Endothelial cell of umbilical vein (primary cell): ENCODE data around the gene YWHAH. TPM values are rescaled to one million over a fixed set of nuclear protein-coding genes. Genes with fewer than 3 reads are reported as not detected.
"Not testable (repeated sequence)": the region's sequence is repeated elsewhere in the genome, so short reads cannot be mapped to it uniquely, and the experiment has no call there.

Source experiments
- BruUV-seq: library from RNA; stranded (reverse); fragments of 400-500 nt; replicated peaks from 2 replicates; lab custom pipeline; 2021; lab: Mats Ljungman, UMichigan
- CTCF ChIA-PET: fragments of 300-600, 350-600 bp; sonication (Branson Sonifier 250); formaldehyde crosslinking; loops from one replicate; lab custom pipeline; 2021; ENCODE audit warnings: antibody characterized with exemption, inconsistent platforms; lab: Charles Lee
- POLR2A ChIA-PET: fragments of 300-600, 350-600 bp; sonication (Branson Sonifier 250); formaldehyde crosslinking; loops from one replicate; lab custom pipeline; 2021; ENCODE audit warnings: antibody characterized with exemption, inconsistent platforms; lab: Charles Lee
- DNase-seq: peaks from one replicate; pipeline ENCODE4 v3.0.0-alpha.2; 2011; ENCODE audit warnings: low read depth, low spot score
- FAIRE-seq: peaks from 2 replicates; lab custom pipeline; 2011; peaks lifted over from hg19 to GRCh38; lab: Jason Lieb, UNC
- H2AFZ ChIP-seq: 2 replicates; pipeline ENCODE4 v1.6.0; 2012; ENCODE audit warnings: low read depth, low read length, control low read depth, inconsistent platforms
- H3K27ac ChIP-seq: 2 replicates; pipeline ENCODE4 v1.5.1; 2011; ENCODE audit warnings: low read depth, mild to moderate bottlenecking, control low read depth, low read length, moderate library complexity; ENCODE audit not compliant: insufficient read depth
- H3K27me3 ChIP-seq, 2 experiments: 2 replicates each; pipeline versions ENCODE4 v1.6.0 to v1.6.1; 2011; ENCODE audit warnings: low read length in 2 of 2, mixed read lengths in 1 of 2; ENCODE audit not compliant: control insufficient read depth in 2 of 2, insufficient read depth in 2 of 2
- H3K36me3 ChIP-seq, 2 experiments: 2 replicates in 1 of 2; 3 replicates in 1 of 2; pipeline ENCODE4 v1.5.1; 2011; ENCODE audit warnings: low read length in 2 of 2, mild to moderate bottlenecking in 1 of 2, moderate library complexity in 1 of 2; ENCODE audit not compliant: control insufficient read depth in 2 of 2, insufficient read depth in 2 of 2; ENCODE audit errors: extremely low read depth in 1 of 2
- H3K4me1 ChIP-seq: 3 replicates; pipeline ENCODE4 v1.5.1; 2011; ENCODE audit warnings: mild to moderate bottlenecking, low read length; ENCODE audit not compliant: control insufficient read depth, insufficient read depth; ENCODE audit errors: extremely low read depth
- H3K4me2 ChIP-seq: 2 replicates; pipeline ENCODE4 v1.6.1; 2011; ENCODE audit warnings: low read length, control low read depth, mixed read lengths; ENCODE audit not compliant: insufficient read depth
- H3K4me3 ChIP-seq, 3 experiments: fragments of 200-600 bp in 1 of 3; sonication (generic), shearing (Covaris generic) in 1 of 3; replicated peaks in 1 of 3; 2 replicates each; pipeline ENCODE4 v1.5.1; 2011 to 2016; ENCODE audit warnings: control low read depth in 3 of 3, low read length in 3 of 3, mild to moderate bottlenecking in 2 of 3, inconsistent platforms in 1 of 3, low read depth in 1 of 3, moderate library complexity in 1 of 3; ENCODE audit not compliant: insufficient read depth in 1 of 3
- H3K79me2 ChIP-seq: 2 replicates; pipeline ENCODE4 v1.6.0; 2012; ENCODE audit warnings: low read length, inconsistent platforms; ENCODE audit not compliant: control insufficient read depth, insufficient read depth
- H3K9ac ChIP-seq: replicated peaks from 2 replicates; pipeline ENCODE3; 2011; ENCODE audit warnings: low read length, control low read depth; ENCODE audit not compliant: insufficient read depth; ENCODE audit errors: extremely low read depth
- H3K9me1 ChIP-seq: replicated peaks from 3 replicates; pipeline ENCODE4 v1.6.0; 2011; ENCODE audit warnings: mild to moderate bottlenecking, low read length; ENCODE audit not compliant: control insufficient read depth, insufficient read depth; ENCODE audit errors: extremely low read depth
- H3K9me3 ChIP-seq: replicated peaks from 2 replicates; pipeline ENCODE4 v1.5.1; 2012; ENCODE audit warnings: low read length, inconsistent platforms; ENCODE audit not compliant: control insufficient read depth, insufficient read depth
- H4K20me1 ChIP-seq: replicated peaks from 2 replicates; pipeline ENCODE3; 2011; ENCODE audit warnings: mild to moderate bottlenecking, low read length; ENCODE audit not compliant: control insufficient read depth, insufficient read depth; ENCODE audit errors: extremely low read depth
- FOS ChIP-seq: IDR thresholded peaks from 2 replicates; pipeline ENCODE4 v1.6.1; 2011; ENCODE audit warnings: mild to moderate bottlenecking, low read length, moderate library complexity, borderline replicate concordance; ENCODE audit not compliant: insufficient read depth
- GATA2 ChIP-seq: IDR thresholded peaks from 2 replicates; pipeline ENCODE4 v1.7.0; 2011; ENCODE audit warnings: low read depth, mild to moderate bottlenecking, moderate library complexity, mixed read lengths, low read length; ENCODE audit not compliant: insufficient read length, insufficient read depth
- POLR2A ChIP-seq: IDR thresholded peaks from 2 replicates; pipeline ENCODE4 v1.6.1; 2012; ENCODE audit warnings: low read depth, mild to moderate bottlenecking, control low read depth, low read length
- POLR2AphosphoS5 ChIP-seq: IDR thresholded peaks from 2 replicates; pipeline ENCODE4 v1.6.1; 2012; ENCODE audit warnings: low read depth, mild to moderate bottlenecking, control low read depth, low read length, moderate library complexity; ENCODE audit not compliant: insufficient read depth
- dilution Hi-C: fragments of 300-500 bp; cut with MboI; formaldehyde crosslinking; loops from one replicate; pipeline ENCODE4 v1.15.0; 2019; ENCODE audit warnings: low sequenced_read_pairs; ENCODE audit not compliant: extremely low pct_ligation_motif_present
- intact Hi-C: fragments of 100-400 bp; cut with micrococcal nuclease; formaldehyde crosslinking; loops from one replicate; pipeline ENCODE4 v1.10.0; 2022
- polyA plus RNA-seq, 4 experiments: library from polyadenylated mRNA; depleted of rRNA in 3 of 4; stranded (reverse) in 3 of 4; unstranded in 1 of 4; fragments of >200 nt; gene quantifications; 2 replicates each; pipeline versions ENCODE4 v1.2.1 to v1.2.3, GENCODE V29; 2011 to 2012; ENCODE audit warnings: missing spikeins in 1 of 4
- total RNA-seq: library from RNA; stranded (reverse); gene quantifications from 2 replicates; pipeline ENCODE4 v1.2.3, GENCODE V29; 2021
- TF ChIP-seq, protein P1 (sequence below), 2 donors: IDR thresholded peaks; 1 replicate in 1 of 2; 2 replicates in 1 of 2; pipeline ENCODE4 v1.5.1; 2011; ENCODE audit warnings: low read length in 2 of 2, mild to moderate bottlenecking in 2 of 2, moderate library complexity in 2 of 2, control low read depth in 1 of 2, inconsistent platforms in 1 of 2, low read depth in 1 of 2; ENCODE audit not compliant: insufficient read depth in 1 of 2; ENCODE audit errors: extremely low read depth in 1 of 2

The YWHAH gene
- total and polyA plus RNA-seq, 2 donors (not counting 3 experiments of a cell fraction or from before 2014, with no cell fraction given), result 73.6 to 170 TPM

DNA sequence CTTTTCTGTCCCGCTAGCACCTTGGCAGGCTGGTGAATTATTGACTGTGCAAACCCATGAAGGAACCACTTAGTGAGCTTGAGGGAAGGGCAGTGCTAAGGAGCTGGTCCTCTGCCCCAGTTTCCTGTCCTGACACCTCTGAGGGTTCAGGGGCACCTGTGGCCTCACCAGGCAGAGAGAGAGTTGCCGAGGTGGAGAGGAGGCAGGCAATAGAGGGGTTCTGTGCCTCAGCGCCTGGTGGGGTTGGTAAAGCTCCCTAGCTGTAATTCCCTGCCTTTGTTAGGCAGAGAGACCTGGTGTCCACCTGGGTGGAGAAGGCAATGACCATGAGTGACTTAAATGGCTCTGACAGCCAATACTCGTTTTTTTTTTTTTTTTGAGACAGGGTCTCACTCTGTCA lies 36.3 kb downstream of the YWHAH start:
- no TSS peak for BruUV-seq
- dilution Hi-C loops, result no loop called here
- Histone ChIP-seq H3K4me1 (no peaks in the 10 kb centered on the region), H3K9me1 (no peaks in the 10 kb centered on the region), H3K9me3 (no peaks in the 10 kb centered on the region), H2AFZ (no peak overlapping the region), H3K27me3 (no peaks in the 10 kb centered on the region), H3K4me3 (no peak overlapping the region), H3K27ac (no peak overlapping the region), H3K36me3 (no peaks in the 10 kb centered on the region), H4K20me1 (no peaks in the 10 kb centered on the region), H3K79me2 (no peaks in the 10 kb centered on the region), H3K9ac (no peak overlapping the region), H3K4me2 (no peak overlapping the region)
- intact Hi-C loops, result no loop called here
- ChIA-PET POLR2A (no interaction called here), CTCF (interaction anchor here (2.3 to 6.4 kb wide), 2 partner anchors 10 to 285 kb away, joined by 20 to 63 read pairs; no protein-coding TSS in a partner anchor)
- DNase-seq, result no peak
- no peak for FAIRE-seq
- TF ChIP-seq POLR2A (no peak), FOS (no peak), GATA2 (no peak), POLR2AphosphoS5 (no peak)
- TF ChIP-seq, protein P1, sequence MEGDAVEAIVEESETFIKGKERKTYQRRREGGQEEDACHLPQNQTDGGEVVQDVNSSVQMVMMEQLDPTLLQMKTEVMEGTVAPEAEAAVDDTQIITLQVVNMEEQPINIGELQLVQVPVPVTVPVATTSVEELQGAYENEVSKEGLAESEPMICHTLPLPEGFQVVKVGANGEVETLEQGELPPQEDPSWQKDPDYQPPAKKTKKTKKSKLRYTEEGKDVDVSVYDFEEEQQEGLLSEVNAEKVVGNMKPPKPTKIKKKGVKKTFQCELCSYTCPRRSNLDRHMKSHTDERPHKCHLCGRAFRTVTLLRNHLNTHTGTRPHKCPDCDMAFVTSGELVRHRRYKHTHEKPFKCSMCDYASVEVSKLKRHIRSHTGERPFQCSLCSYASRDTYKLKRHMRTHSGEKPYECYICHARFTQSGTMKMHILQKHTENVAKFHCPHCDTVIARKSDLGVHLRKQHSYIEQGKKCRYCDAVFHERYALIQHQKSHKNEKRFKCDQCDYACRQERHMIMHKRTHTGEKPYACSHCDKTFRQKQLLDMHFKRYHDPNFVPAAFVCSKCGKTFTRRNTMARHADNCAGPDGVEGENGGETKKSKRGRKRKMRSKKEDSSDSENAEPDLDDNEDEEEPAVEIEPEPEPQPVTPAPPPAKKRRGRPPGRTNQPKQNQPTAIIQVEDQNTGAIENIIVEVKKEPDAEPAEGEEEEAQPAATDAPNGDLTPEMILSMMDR (IDR thresholded peaks at IDR 0.05; ENCODE audit: extremely low read depth in 1 of 2, insufficient read depth in 1 of 2, low read depth in 1 of 2, low read length in 2 of 2), result no peak

DNA sequence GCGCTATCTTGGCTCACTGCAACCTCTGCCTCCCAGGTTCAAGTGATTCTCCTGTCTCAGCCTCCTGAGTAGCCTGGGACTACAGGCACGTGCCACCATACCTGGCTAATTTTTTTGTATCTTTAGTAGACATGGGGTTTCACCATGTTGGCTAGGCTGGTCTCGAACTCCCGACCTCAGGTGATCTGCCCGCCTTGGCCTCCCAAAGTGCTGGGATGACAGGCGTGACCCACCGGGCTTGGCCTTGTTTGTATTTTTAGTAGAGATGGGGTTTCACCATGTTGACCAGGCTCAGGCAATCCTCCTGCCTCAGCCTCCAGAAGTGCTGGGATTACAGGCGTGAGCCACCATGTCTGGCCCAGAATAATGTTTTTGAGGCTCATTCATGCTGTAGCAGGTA lies 37.6 kb downstream of the YWHAH start:
- H3K36me3 ChIP-seq, H3K9me3 ChIP-seq, dilution Hi-C loops, H3K9ac ChIP-seq, H3K4me3 ChIP-seq, H2AFZ ChIP-seq, H3K4me2 ChIP-seq, H3K9me1 ChIP-seq, BruUV-seq, H3K27me3 ChIP-seq, CTCF ChIA-PET, FAIRE-seq, H3K4me1 ChIP-seq, POLR2A ChIA-PET, H3K27ac ChIP-seq, DNase-seq, H3K79me2 ChIP-seq, H4K20me1 ChIP-seq, intact Hi-C loops: not testable (repeated sequence)
